H1 (cell line): Measurements from ENCODE around the gene UBE2E1.

Experiments used
- CEBPB ChIP-seq: IDR thresholded peaks from 2 replicates; pipeline ENCODE4 v1.6.1; 2012; ENCODE audit warnings: low read depth, low read length
- CREB1 ChIP-seq: IDR thresholded peaks from 2 replicates; pipeline ENCODE4 v1.6.1; 2012; ENCODE audit warnings: inconsistent platforms
- CTCF ChIP-seq, 3 experiments: IDR thresholded peaks; 1 replicate in 2 of 3; 2 replicates in 1 of 3; pipeline versions ENCODE4 v1.5.1 to v1.6.1; 2011; ENCODE audit warnings: low read length in 3 of 3, mild to moderate bottlenecking in 3 of 3, inconsistent platforms in 2 of 3, low read depth in 1 of 3, moderate library complexity in 1 of 3; ENCODE audit not compliant: insufficient read depth in 1 of 3; ENCODE audit errors: control extremely low read depth in 1 of 3
- EZH2 ChIP-seq: fragments of 200-600 bp; sonication (generic); IDR thresholded peaks from 2 replicates; pipeline ENCODE4 v1.7.1; 2012; ENCODE audit warnings: low read depth, mild to moderate bottlenecking, moderate library complexity, low read length, inconsistent platforms; ENCODE audit not compliant: severe bottlenecking
- POLR2A ChIP-seq, 2 experiments: IDR thresholded peaks; 1 replicate in 1 of 2; 2 replicates in 1 of 2; pipeline ENCODE4 v1.6.1; 2011; ENCODE audit warnings: low read depth in 2 of 2, low read length in 2 of 2, mild to moderate bottlenecking in 2 of 2; ENCODE audit errors: control extremely low read depth in 1 of 2
- POLR2AphosphoS5 ChIP-seq: IDR thresholded peaks from 2 replicates; pipeline ENCODE4 v1.6.1; 2011; ENCODE audit warnings: low read depth, low read length
- SIX5 ChIP-seq: IDR thresholded peaks from 2 replicates; pipeline ENCODE4 v1.6.1; 2011; ENCODE audit warnings: mild to moderate bottlenecking, low read depth, low read length
- YY1 ChIP-seq: IDR thresholded peaks from 2 replicates; pipeline ENCODE4 v1.6.1; 2011; ENCODE audit warnings: low read depth, mild to moderate bottlenecking, low read length

GRCh38 chr3:23781871-23782270 lies 23.9 kb upstream of the UBE2E1 start:
- TF ChIP-seq POLR2A (IDR thresholded peaks at IDR 0.05; ENCODE audit: control extremely low read depth in 1 of 2, low read depth in 2 of 2, low read length in 2 of 2): no peak
- no peak for TF ChIP-seq EZH2
- TF ChIP-seq CTCF (IDR thresholded peaks at IDR 0.05; ENCODE audit: control extremely low read depth in 1 of 3, insufficient read depth in 1 of 3, low read depth in 1 of 3, low read length in 3 of 3): no peak
- TF ChIP-seq YY1: no peak
- no peak for TF ChIP-seq CREB1
- TF ChIP-seq SIX5: no peak
- no peak for TF ChIP-seq POLR2AphosphoS5
- no peak for TF ChIP-seq CEBPB
